ENCODE results near the gene FARSB. TPM values are rescaled to one million over a fixed set of nuclear protein-coding genes. Genes with fewer than 3 reads are reported as not detected.

Gene FARSB
- polyA plus RNA-seq, 3 donors = 25.7 to 31.3 (median 28.9) TPM

DNA sequence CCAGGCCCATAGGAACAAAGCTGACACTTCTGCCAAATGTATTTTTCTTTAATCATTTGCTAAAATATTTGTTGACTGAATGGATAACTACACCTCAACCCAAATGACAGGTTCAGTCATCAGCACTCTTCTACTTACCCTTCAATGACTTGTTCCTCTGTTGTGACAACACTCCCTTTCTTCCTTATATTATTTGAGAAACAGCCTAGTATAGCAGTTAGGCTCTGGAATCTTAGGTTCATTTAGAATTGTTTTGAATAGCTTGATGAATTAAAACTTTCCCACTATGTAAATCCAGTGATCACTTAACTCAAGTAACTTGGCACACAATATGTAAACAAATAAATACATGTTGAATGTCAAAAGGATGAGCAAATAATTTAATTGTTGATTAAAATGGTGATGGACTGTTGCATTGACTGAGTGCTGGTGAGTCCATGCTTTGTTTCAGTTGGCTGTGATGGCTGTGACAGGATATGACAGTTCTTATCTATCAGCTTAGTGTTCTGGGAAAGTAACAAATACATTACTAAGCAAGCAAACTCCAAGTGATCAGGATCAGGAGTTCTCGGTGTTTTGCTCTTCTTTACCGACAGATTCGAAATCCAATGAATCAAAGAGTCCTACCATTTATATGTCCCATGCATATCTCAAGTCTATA is 12.7 kb upstream of the FARSB start:
- DNase-seq (ENCODE audit: low read depth in 3 of 3, low spot score in 2 of 3) = no peak

DNA sequence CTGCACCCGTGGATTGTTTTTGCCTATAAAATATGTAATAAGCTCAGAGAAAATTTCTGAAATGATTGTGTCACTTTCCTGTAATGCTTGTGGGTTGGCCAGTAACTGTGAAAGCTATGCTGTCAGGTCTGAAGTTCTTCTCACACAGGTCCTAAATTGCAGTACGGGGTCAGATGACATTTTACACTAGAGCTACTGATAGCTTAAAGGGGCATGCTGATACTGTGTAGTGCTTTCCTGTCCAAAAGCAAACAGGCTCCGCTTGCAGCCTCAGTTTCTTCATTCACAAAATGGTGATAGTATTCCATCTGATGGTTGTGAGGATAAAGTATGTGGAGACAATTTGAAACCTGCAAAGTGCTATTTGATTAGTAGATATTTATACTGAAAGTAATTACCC is 7.6 kb upstream of the FARSB start:
- DNase-seq (ENCODE audit: low read depth in 3 of 3, low spot score in 2 of 3) = no peak

DNA sequence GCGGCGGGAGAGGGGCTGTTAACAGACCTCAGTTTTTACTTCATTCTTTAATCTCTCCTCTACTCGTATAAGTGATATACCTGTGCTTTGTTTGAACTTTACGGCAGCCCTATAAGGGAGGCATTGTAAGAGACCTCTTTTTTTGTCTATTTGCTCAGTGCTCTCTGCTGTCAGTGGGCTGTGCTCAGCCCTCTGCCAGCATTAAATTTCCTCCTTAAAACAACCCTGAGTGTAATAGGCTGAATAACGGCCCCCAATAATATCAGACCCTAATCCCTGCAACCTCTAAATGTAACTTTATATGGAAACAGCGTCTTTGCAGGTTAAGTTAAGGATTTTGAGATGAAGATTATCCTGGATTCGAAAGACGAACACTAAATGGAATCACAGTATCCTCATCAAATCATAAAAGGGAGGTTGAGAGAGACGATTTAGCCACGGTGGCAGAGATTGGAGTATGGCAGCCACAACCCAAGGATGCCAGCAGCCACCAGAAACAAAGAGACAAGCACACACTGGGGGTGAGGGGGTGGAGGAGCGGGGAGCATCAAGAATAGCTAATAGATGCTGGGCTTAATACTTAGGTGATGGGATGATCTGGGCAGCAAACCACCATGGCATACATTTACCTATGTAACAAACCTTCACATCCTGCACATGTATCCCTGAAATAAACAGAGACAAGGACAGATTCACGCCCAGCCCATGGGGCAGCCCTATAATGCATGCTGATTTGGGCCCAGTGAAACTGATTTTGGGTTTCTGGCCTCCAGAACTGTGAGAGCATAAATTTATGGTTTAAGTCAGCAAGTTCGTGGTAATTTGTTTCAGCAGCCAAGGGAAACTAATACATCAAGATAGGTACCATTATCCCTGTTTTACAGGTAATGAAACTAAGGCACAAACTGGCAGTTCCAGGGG is 894 bp upstream of the FARSB start:
- no peak for DNase-seq (ENCODE audit: low read depth in 3 of 3, low spot score in 2 of 3)

DNA sequence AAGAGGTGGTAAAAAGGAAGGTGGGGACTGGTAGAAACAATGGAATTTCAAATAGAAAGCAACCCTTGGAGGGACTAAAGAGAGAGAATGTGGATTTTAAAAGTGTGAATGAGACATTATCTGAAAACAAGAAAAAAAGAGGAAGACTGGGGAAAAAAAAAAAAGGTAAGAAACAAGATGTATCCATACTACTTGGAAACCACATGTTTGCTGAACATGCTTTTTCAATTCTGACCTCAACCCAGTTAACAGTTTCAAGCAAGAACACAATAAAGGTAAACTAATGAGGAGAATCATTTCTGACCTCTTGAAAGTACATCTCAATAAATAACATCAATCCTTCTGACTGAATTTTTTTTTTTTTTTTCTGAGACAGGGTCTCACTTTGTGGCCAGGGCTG is 2.6 kb downstream of the FARSB start:
- DNase-seq (ENCODE audit: low read depth in 3 of 3, low spot score in 2 of 3) = no peak

DNA sequence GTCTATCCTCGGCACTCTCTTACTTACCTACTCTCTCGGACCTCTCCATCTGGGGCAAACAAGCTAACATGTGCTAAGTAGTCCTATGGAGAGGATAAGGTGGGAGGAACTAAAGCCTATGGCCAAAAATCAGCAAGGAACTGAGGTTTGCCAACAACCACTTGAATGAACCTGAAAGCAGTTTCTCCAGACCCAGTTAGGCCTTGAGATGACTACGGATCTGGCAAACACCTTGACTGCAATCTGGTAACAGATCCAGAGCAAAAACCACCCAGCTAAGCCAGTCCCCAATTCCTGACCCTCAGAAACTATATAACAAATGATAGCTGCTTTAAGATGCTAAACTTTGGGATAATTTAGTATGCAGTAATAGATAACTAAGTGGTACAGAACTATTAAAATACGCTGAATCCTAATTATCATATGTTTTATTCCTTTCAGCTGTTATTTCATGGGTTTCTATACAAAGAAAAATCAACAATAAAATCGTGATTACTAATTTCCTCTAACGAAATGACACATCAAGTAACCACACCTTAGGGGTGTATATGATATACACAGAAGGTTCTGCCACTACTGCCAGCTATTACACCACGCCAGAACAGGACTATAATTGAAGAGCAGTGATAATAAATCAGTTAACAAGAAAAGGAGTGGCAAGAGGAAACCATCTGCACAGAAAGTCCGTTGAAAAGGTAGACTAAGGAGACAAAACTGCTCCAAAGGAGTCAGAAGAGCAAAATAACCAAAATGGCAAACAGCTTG is 3.2 kb downstream of the FARSB start:
- no peak for DNase-seq (ENCODE audit: low read depth in 3 of 3, low spot score in 2 of 3)

DNA sequence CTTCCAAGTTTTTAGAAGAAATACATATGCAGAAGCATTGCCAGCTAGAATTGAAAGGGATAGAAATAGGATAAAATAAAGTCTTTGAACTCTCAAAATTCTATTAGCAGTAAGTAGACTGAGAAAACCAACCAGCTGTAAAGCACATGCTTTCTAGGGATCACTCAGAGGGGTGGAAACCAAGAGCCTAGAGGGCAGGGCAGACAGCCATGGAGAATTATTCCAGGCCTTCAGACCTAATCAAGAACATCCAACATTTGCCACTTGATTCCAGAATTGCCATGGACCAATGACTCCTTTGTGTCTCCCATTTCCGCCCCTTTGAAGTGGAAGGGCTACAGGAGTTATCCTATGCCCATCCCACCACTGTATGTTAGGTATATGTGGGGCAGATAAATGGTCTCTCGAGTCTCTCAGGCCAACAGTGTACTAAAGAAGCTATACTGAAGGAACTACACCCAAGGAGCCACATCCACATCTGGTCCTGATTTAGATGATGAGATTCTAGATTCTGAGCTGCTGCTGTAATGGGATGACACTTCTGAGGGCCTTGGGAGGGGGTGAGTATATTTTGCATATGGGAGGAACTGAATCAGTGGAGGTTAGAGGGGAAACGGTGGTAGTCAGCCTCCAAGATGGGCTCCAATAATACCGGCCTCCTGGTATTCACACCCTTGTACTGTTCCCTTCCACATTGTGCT is 4.0 kb downstream of the FARSB start:
- DNase-seq (ENCODE audit: low read depth in 3 of 3, low spot score in 2 of 3) = no peak

DNA sequence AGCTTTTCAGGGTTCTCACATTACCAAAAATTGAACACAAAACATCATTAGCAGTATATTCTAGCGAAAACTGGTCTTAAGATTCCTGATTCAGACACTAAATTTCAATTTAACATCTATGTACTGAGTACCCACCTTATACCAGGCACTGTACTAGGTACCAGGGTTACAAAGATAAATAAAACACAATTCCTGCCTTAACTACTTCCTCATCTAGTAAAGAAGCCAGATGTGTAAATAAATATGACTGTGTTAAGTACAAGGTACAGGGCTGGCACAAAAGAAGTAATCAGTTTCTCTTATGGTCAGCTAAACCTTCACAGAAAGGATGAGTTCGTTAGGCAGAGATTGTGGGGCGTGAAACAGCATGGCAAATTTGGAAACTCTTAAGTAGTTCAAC is 6.1 kb downstream of the FARSB start:
- no peak for DNase-seq (ENCODE audit: low read depth in 3 of 3, low spot score in 2 of 3)

DNA sequence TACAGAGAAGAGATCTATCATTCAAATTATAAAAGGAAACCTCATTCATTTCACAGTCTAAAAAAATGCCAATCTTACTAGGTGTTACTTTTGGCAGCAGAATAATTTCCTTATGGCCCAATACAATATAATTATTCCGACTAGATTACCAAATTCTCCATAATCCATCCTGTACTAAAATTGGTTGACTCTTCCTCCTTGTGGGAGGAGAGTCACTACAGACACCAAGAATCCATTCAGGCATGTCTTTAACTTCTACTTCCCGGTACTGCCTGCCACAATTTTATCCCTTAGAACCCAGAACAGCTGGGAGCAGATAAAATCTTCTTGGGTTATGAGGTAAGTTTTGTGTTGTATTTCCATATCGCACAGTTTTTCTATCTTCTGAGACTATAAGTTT is 9.9 kb downstream of the FARSB start:
- DNase-seq (ENCODE audit: low read depth in 3 of 3, low spot score in 2 of 3) = no peak

DNA sequence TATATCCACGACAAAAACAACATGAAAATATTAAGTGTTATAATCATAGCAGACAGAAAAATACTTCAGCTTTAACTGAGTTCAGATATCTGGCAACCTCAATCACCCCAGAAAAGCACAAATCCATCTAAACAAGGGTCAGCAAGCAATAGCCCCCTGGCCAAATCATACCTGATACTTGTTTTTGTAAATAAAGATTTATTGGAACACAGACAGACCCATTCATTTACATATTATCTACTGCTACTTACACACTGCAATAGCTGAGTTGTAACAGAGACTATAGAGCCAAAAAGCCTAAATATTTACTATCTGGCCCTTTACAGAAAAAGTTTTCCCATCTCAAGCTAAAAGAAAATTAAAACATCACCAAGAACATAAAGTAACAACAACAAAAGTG is 12.8 kb downstream of the FARSB start:
- DNase-seq (ENCODE audit: low read depth in 3 of 3, low spot score in 2 of 3) = no peak

DNA sequence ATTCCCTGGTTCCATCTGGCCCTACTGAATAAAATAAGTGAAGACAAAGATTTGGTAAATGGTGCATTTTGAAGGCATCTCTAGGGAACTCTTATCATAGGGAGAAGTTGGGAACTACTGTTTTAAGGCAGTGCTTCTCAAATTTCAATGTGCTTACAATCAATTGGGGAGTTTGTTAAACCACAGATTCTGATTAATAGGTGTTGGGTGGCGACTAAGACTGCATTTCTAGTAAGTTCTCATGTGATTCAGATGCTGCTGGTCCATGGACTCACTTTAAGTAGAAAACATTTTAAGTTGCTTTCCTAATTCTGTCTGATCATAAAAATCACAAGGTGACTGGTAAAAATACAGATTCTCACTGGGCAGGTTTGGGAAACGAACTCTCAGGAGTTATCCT is 14.6 kb downstream of the FARSB start:
- DNase-seq (ENCODE audit: low read depth in 3 of 3, low spot score in 2 of 3) = no peak

DNA sequence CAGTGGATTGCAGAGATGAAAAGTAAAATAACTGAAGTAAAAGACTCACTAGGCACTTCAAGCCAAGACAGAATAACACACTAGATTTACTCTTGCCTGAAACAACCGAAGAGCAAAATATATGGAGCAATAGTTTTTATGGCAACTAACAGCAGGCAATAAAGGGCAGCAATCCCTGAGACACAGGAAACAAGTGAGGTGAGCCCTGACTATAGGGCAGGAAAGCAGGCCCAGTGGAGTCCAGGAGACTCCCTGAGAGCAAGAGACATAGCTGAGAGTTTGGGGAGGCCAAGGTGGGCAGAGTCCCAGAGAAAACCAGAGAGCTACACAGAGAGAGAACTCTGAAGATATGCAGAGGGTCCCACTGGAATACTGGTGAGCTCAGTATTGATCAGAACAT is 18.8 kb downstream of the FARSB start:
- no peak for DNase-seq (ENCODE audit: low read depth in 3 of 3, low spot score in 2 of 3)

DNA sequence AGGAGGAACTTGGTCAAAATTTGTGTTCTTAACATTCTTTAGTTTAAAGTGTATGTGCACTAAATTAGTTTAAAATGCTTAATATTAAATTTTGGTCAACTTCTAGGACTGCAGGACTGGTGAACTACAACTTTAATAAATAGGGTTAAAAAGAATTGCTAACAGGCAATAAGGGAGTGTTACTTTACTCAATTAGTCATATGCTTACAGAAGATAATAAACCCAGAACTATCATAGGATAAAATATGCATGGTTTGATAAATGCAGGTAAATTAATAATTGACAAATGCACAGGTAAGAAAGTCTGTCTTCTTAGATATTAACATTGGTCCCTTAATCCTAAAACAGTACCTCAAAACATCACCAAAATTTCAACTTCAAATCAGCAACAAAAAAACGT is 20.6 kb downstream of the FARSB start:
- no peak for DNase-seq (ENCODE audit: low read depth in 3 of 3, low spot score in 2 of 3)

DNA sequence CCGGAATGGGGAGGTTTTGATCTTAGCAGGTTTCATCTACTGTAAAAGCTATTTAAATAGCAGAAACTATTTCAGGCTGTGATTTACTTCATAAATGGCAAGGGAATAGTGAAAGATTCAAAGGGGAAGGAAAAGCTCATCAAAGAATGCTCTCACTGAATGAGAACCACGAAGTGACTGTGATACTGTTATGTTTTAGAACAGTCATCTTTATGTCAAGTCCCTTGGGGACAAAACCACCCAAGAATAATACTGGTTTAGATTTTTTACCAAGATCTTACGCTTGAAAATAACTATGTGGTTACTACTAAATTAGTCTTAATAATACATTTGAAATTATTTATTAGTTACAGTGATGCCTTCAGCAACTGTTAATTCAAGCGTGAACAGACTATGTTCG is 28.1 kb downstream of the FARSB start:
- no peak for DNase-seq (ENCODE audit: low read depth in 3 of 3, low spot score in 2 of 3)

DNA sequence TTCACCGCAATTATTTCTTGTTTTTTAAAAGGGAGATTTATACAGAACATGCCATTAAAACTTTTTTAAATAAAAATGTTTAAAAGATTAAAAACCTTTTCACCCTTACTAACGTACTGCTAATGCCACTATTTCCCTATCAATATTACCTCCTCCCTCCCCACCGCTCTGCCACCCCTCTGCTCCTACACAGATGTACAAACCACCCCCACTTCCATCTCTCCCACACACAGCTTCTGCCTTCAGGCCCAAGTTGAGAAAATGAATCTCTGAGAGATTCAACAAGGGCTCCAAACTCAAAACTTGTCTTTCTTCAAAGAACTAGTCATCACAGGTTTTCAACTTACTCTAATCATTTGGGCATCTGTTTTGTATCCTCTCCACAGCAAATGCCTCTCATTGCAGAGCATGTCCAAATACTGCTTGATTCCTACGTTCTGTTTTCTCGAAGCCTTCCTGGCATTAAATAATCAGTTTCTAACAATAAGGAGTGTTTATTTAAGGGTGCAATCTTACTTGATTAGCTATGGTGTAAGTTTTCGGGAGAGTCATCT is 32.1 kb downstream of the FARSB start:
- DNase-seq (ENCODE audit: low read depth in 3 of 3, low spot score in 2 of 3) = no peak

DNA sequence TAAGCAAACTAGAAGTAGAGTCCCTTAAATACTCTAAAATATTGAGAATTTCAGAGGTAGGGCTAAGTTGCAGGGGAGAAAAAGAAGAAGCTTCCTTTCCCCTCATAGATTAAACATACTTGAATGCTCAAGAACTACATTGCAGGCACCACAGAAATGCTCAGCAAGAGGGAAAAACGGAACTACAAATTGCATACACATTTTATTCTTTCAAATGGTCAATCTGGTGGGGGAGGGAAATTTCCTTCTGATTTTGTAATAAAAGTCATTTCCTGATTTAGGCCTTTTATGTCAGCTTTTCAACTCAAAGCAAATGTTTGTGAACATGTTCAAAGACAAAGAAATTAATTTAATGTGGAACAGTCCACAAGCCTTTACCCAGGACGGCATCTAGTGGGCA is 33.0 kb downstream of the FARSB start:
- DNase-seq (ENCODE audit: low read depth in 3 of 3, low spot score in 2 of 3) = no peak

DNA sequence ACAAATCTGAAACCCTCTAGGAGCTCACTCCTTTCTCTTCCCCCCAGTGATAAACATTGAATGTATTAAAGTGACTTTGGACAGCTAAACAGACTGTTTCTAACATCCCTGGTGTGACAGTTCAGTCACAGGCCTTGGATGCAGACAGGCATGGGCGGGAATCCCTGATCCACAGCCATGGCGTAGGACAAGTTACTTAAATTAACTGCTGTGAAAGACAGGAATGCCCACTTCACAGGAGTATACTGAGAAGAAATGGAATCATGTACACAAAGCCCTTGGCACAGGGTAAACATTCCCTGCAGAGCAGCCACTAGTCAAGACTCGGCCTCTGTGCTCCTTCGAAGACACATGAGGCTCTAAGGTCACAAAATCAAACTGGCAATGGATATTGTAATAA is 34.0 kb downstream of the FARSB start:
- no peak for DNase-seq (ENCODE audit: low read depth in 3 of 3, low spot score in 2 of 3)

DNA sequence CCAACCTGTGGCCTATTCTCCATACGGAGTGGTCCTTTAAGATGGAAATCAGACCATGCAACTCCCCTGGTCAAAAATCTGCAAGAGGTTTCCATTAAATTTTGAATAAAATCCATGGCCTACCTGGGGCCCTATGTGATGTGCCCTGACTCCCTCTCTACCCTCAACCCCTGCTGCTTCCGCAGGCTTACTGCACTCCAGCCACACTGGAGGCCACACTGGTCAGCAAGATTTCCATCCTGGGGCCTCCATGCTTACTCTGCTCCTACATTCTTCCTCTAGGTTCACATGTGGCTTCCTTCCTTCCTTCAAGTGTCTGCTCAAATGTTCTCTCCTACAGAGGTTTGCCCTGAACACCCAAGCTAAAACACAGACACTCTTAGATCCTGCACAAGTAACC is 40.6 kb downstream of the FARSB start:
- no peak for DNase-seq (ENCODE audit: low read depth in 3 of 3, low spot score in 2 of 3)

DNA sequence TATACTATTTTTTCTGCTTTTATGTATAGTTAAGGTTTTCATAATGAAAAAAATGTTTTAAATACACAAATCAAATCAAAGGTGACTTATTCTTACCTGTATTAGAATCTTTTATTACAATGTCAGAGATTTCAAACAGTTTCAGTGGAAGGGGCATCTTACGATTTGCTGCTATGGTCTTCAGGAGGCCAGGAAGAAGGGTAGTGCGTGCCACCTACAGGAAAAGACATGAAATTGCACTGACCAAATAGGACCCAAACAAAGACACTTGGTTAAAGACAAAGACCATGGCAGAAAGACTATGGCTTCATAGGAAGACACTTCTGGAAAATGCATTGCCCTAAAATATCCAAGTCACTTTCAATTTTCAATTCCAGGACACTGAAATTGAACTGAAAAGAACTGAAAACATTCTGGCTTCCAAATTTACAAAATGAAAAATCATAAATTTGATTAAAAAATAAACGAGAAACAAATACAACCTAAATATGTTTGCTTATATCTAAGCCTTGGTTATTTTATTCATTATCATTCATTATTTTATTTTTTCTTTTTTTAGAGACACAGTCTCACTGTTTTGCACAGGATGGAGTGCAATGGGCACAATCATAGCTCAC is 42.1 kb downstream of the FARSB start:
- peak; percentile 9 to 35 (median 12) for DNase-seq (ENCODE audit: low read depth in 3 of 3, low spot score in 2 of 3)

DNA sequence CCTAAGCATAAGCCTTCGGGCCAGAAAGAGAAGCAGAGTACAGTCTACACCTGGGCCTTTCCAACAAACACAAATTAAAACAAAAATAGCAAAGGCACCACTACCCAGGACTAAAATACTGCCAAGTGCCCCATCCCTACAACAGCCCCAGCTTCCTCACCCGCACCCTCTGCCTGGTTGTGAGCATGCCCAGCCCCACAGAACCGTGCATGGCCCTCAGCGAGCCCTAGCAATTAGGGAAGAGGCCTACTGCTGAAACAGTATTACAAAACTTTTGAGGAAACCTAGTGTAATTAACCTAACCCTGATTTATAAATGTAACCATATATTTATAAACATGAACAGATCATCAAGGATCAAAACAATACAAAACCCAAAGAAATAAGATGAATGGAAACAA is 44.2 kb downstream of the FARSB start:
- no peak for DNase-seq (ENCODE audit: low read depth in 3 of 3, low spot score in 2 of 3)

DNA sequence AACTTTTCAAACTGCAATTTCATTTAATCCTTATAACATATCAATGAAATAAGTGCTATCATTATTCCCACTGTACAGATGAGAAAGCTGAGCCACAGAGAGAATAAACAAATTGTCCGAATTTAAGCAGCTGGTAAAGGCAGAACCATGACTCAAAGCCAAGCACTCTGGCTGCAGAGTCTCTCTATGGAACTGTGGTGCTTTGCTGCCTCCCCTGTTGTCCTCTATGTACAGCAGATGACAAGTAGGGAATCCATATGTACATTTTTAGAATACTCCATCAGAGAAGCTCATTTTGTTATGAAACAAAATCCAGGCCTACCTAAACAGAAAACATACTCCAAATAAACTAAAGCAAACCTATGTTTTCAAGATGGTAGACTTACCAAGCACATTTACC is 45.1 kb downstream of the FARSB start:
- no peak for DNase-seq (ENCODE audit: low read depth in 3 of 3, low spot score in 2 of 3)
